Activated CD8-positive, alpha-beta memory T cell treated with anti-CD3 and anti-CD28 coated beads for 36 hours (primary cell): ENCODE measurements around the gene USP44. TPM values are rescaled to one million over a fixed set of nuclear protein-coding genes. Genes with fewer than 3 reads are reported as not detected.

ENCODE experiments used
- CTCF ChIA-PET: fragments of 350-600 bp; sonication (Branson Sonifier 250); formaldehyde crosslinking; loops from one replicate; lab custom pipeline; 2021; ENCODE audit warnings: antibody characterized with exemption; lab: Charles Lee
- POLR2A ChIA-PET: fragments of 350-600 bp; sonication (Branson Sonifier 250); formaldehyde crosslinking; loops from one replicate; lab custom pipeline; 2021; ENCODE audit warnings: antibody characterized with exemption; lab: Charles Lee
- total RNA-seq, 2 experiments: library from RNA; stranded (reverse); gene quantifications; one replicate each; pipeline ENCODE4 v1.2.3, GENCODE V29; 2021

The USP44 gene
- total RNA-seq, 2 experiments from 2014 or later, result 10.6 to 11.5 TPM

GRCh38 chr12:95480230-95480629 lies 71.0 kb downstream of the USP44 start:
- POLR2A ChIA-PET, result no interaction called here
- CTCF ChIA-PET, result no interaction called here

GRCh38 chr12:95474660-95474958 lies 76.7 kb downstream of the USP44 start:
- CTCF ChIA-PET, result interaction anchor here (1.1 to 1.6 kb wide), 2 partner anchors 401 to 471 kb away, joined by 3 to 4 read pairs; partner anchors contain the start of genes NDUFA12 and NR2C1
- POLR2A ChIA-PET, result interaction anchor here (0.6 to 1.6 kb wide), 3 partner anchors 42 to 257 kb away, joined by 3 to 9 read pairs (median 7); partner anchors contain the start of genes FGD6 and VEZT

- POLR2A ChIA-PET, result interaction anchor here (0.6 to 1.6 kb wide), 8 partner anchors 26 to 561 kb away, joined by 3 to 9 read pairs (median 4); partner anchors contain the start of genes FGD6, LTA4H and VEZT
- CTCF ChIA-PET, result interaction anchor here (1.0 to 1.6 kb wide), 4 partner anchors 60 to 471 kb away, joined by 3 to 4 read pairs (median 4); partner anchors contain the start of genes FGD6, NDUFA12, NR2C1 and VEZT
Observed at GRCh38 chr12:95473884-95474659, 77.2 kb downstream of the USP44 start, which contains the start of gene METAP2. Gene METAP2, plus strand, starts transcription at chr12:95474152. Its CDS starts 28 bp downstream, at chr12:95474180.

GRCh38 chr12:95473231-95473883 lies 77.9 kb downstream of the USP44 start:
- ChIA-PET POLR2A (interaction anchor here (0.7 to 1.6 kb wide), 7 partner anchors 26 to 562 kb away, joined by 3 to 9 read pairs (median 3); partner anchors contain the start of genes FGD6, LTA4H and VEZT), CTCF (interaction anchor here (0.9 to 1.6 kb wide), 4 partner anchors 61 to 470 kb away, joined by 3 to 4 read pairs (median 4); partner anchors contain the start of genes FGD6, NDUFA12 and VEZT)

GRCh38 chr12:95470300-95470699 lies 81.0 kb downstream of the USP44 start:
- POLR2A ChIA-PET, result no interaction called here

More at GRCh38 chr12:95470300-95470699, 81.0 kb downstream of the USP44 start:
- CTCF ChIA-PET, result no interaction called here

Other genes starting within 250 kb of the USP44 start
- 100 to 1,000 TPM; 117 to 122 TPM for gene METAP2, start 77.3 kb downstream of the USP44 start, total RNA-seq
- gene NTN4, start 239.3 kb upstream of the USP44 start, total RNA-seq, result not detected